AG10803 (cell line): ENCODE measurements around the gene PSORS1C1.

Experiments used
- DNase-seq: peaks from one replicate; pipeline ENCODE4 v3.0.0; 2010; ENCODE audit warnings: low read depth
- H3K4me3 ChIP-seq: 2 replicates; pipeline ENCODE4 v1.5.1; 2011; ENCODE audit warnings: mild to moderate bottlenecking, low read length, control low read depth
- TF ChIP-seq, protein P1 (sequence below): conservative IDR thresholded peaks from 2 replicates; pipeline ENCODE4 v1.5.1; 2011; ENCODE audit warnings: mild to moderate bottlenecking, low read length, control low read depth, inconsistent platforms

PSORS1C1 gene

DNA sequence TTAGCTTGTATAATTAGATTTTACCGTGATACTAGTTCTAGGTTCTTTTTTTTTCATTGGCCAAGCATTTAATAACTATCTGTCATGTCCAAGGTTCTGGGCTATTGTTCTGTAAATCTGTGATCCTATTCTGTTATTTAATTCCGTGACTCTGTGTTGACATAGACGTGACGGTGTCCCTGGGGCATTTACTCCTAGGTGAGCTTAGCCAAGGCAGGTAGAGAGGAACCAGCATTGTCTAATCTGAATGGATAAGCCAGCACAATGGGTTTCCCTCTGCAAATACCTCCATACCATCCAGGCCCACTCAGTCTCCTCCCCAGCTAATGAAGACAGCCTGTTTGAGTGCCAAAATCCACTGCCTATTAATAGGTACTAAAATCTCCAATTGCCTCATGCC is 14.5 kb downstream of the PSORS1C1 start:
- no peak for DNase-seq
- H3K4me3 ChIP-seq: no peak overlapping the region
- TF ChIP-seq, protein P1, sequence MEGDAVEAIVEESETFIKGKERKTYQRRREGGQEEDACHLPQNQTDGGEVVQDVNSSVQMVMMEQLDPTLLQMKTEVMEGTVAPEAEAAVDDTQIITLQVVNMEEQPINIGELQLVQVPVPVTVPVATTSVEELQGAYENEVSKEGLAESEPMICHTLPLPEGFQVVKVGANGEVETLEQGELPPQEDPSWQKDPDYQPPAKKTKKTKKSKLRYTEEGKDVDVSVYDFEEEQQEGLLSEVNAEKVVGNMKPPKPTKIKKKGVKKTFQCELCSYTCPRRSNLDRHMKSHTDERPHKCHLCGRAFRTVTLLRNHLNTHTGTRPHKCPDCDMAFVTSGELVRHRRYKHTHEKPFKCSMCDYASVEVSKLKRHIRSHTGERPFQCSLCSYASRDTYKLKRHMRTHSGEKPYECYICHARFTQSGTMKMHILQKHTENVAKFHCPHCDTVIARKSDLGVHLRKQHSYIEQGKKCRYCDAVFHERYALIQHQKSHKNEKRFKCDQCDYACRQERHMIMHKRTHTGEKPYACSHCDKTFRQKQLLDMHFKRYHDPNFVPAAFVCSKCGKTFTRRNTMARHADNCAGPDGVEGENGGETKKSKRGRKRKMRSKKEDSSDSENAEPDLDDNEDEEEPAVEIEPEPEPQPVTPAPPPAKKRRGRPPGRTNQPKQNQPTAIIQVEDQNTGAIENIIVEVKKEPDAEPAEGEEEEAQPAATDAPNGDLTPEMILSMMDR: no peak

DNA sequence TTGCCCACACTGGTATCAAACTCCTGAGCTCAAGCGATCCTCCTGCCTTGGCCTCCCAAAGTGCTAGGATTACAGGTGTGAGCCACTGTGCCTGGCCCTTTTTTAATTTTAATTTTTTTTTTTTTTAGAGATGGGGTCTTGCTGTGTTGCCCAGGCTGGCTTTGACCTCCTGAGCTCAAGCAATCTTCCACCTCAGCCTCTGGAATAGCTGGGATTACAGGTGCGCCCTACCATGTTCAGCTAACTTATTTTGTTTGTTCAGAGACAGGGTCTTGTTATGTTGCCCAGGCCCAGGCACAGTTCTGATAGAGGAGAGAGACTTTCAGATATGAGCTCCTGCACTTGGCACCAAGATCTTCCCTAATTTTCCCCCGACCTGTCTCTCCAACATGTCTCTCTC is 16.2 kb downstream of the PSORS1C1 start:
- TF ChIP-seq, protein P1: no peak
- no peak overlapping the region for H3K4me3 ChIP-seq
- DNase-seq: no peak

DNA sequence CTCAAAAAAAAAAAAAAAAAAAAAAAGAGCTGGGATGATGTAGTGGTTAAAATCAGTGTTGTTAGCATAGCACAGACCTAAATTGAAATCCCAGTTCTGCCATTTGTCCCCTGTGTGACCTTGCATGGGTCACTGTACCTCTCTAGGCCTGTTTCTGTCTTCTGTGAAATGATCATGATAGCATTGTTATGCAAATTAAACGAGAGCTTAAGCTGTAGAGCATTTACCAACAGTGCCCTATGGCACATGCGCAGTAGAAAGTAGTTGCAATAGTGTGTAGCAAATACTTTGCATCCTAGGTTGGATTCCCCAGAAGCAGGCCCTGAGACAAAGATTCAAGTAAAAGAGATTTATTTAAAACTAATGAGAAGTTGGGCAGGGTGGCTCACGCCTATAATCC is 17.0 kb downstream of the PSORS1C1 start:
- no peak for DNase-seq
- no peak overlapping the region for H3K4me3 ChIP-seq
- TF ChIP-seq, protein P1: no peak

DNA sequence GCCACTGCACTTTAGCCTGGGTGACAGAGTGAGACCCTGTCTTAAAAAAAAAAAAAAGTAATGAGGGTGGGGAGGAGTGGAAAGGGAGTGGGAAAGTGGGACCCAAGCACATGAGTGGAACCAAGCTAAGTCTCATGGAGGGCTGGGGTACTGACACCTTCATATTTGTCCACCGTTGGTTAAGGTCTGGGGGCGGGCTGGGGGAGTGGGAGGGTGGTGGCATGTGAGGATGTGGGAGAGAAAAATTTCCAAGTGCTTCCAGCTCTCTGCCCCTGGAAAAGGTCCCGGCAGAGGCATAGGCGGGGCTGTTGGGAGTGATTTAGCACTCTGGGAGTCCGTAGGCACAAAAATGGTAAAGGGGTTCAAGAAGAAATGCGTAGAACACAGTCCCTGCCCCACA is 18.2 kb downstream of the PSORS1C1 start:
- no peak for DNase-seq
- TF ChIP-seq, protein P1: no peak

DNA sequence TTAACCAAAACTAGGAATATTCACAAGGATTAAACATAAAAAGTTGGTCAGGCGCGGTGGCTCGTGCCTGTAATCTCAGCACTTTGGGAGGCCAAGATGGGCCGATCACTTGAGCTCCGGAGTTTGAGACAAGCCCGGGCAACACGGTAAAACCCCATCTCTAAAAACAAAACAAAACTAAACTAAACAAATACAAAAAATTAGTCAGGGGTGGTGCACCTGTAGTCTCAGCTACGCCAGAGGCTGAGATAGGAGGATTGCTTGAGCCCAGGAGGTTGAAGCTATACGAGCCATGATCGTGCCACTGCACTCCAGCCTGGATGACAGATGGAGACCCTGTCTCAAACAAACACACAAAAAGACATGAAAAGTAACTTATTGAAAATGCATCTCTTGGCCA is 21.1 kb downstream of the PSORS1C1 start:
- TF ChIP-seq, protein P1: no peak
- no peak for DNase-seq
- no peak overlapping the region for H3K4me3 ChIP-seq

More for the DNA sequence above, 18.2 kb downstream of the PSORS1C1 start:
- no peak overlapping the region for H3K4me3 ChIP-seq

DNA sequence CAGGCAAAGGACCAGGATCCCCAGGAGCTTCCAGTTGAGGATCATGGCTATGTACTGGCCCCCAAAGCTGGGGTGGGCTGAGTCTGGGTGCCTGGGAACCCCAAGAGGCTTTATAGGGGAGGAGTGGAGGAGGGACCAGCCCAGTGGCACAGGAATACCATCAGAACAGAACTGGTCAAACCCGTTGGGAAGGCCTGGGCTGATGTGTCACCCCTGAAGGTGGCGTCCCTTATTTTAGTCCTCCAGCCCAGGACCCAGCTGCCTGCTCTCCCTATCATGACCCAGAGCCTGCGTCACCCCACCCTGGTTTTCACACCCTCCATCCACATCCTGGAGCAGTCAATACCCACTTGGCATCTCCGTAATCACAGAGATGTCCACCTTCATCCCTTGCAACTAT is 24.4 kb downstream of the PSORS1C1 start, which contains the start of gene PSORS1C2:
Gene PSORS1C2, minus strand, starts transcription at position 85 of the 400 bp plus-strand sequence. Its CDS starts 40 bp downstream, at position 45.
- TF ChIP-seq, protein P1: no peak
- H3K4me3 ChIP-seq: no peak within 1 kb of the TSS
- DNase-seq: no peak

DNA sequence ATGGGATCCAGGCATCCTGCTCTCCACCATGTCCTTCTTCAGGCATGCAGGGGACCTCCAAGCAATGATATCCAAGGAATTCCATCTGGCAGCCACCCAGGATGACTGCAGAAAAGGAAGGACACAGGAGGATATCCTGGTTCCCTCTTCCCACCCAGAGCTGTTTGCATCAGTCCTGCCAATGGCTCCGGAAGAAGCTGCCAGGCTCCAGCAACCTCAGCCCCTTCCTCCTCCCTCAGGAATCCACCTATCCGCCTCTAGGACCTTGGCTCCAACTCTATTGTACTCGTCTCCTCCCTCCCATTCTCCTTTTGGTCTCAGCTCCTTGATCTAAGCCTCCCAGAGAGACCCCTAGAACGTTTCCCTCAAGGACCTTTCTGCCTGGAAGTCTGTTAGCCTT is 25.0 kb downstream of the PSORS1C1 start:
- peak; percentile 54 for DNase-seq
- TF ChIP-seq, protein P1: no peak
- no peak overlapping the region for H3K4me3 ChIP-seq
